ENCODE data around the gene H2BK1.

DNA sequence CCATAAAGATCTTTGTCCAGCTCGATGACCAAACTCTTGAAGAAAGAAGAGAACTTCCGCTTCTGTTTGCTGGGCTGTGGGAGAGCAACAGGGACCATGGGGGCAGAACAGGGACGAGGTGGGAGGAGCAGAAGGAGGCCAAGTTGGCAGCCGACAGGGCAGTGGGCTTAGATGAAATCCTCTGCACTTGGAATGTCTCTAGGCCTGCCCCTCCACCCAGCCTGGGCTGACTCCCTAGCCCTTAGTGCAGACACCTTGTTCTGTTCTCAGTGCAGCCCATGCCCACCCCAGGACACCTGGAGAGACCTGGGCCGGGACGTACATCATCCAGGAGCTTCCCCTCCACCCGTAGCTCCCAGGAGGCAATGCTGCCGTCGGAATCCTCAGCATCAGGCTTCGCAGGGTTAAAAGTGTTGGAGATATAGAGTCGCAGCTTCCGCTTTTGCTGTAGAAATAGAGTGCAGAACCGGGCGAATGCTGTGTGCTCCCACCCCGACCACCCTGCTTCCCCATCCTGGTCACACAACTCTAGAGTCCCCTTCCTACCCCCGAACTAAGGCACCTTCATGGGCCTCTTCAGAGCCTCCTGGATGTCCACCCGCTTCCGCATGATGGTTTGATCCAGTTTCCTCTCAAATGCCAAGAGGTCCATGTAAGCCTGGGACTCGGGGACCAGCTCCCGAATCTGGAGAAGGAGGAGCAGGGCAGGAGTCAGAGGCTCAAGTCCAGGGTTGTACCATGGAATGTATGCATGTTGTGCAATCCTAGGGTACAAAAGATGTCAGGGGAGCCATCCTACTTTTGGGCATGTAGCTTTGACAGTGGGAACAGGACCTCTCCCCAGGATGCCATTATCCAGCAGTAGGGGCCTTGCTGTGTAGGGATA is 32.1 kb upstream of the H2BK1 start:
- TF ChIP-seq, protein P1, sequence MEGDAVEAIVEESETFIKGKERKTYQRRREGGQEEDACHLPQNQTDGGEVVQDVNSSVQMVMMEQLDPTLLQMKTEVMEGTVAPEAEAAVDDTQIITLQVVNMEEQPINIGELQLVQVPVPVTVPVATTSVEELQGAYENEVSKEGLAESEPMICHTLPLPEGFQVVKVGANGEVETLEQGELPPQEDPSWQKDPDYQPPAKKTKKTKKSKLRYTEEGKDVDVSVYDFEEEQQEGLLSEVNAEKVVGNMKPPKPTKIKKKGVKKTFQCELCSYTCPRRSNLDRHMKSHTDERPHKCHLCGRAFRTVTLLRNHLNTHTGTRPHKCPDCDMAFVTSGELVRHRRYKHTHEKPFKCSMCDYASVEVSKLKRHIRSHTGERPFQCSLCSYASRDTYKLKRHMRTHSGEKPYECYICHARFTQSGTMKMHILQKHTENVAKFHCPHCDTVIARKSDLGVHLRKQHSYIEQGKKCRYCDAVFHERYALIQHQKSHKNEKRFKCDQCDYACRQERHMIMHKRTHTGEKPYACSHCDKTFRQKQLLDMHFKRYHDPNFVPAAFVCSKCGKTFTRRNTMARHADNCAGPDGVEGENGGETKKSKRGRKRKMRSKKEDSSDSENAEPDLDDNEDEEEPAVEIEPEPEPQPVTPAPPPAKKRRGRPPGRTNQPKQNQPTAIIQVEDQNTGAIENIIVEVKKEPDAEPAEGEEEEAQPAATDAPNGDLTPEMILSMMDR (IDR thresholded peaks at IDR 0.05), result no peak
- TF ChIP-seq POLR2A (IDR thresholded peaks at IDR 0.05) (no peak), POLR2AphosphoS5 (IDR thresholded peaks at IDR 0.05) (no peak)
